Measurements from ENCODE around the gene COPA. TPM values are rescaled to one million over a fixed set of nuclear protein-coding genes. Genes with fewer than 3 reads are reported as not detected.

The COPA gene
- polyA plus RNA-seq, 1 of the 3 experiments (the other 2 are of a cell fraction), result 91.4 TPM

DNA sequence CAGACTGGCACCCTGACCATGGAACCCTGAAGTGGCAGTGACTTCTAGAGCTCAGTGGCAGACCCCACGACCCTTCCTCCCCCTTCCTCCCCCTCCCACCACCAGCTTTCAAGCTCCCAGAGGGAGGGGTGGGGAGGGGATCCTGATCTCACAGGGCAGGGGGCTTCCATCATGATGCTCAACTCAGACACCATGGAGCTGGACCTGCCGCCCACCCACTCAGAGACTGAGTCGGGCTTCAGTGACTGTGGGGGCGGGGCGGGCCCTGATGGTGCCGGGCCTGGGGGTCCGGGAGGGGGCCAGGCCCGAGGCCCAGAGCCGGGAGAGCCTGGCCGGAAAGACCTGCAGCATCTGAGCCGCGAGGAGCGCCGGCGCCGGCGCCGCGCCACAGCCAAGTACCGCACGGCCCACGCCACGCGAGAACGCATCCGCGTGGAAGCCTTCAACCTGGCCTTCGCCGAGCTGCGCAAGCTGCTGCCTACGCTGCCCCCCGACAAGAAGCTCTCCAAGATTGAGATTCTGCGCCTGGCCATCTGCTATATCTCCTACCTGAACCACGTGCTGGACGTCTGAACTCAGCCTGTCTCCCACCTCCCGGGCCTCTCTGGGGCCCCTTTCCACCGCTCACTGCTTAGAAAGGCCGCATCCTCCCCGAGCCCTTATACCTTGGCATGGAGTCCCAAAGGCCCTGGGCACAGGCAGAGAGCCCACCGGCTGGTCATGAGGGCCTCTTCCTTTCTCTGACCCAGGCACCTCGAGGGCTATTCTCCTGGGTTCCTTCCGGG, 27.7 kb upstream of the COPA start:
- no peak for DNase-seq
- CTCF ChIA-PET, result interaction anchor here (0.7 to 8.4 kb wide), 6 partner anchors 8 to 285 kb away, joined by 4 to 100 read pairs (median 6); no protein-coding TSS in a partner anchor
- WGBS (ENCODE audit: low lambda C conversion rate), result 85% methylated on average over 18 of the region's 42 CpGs

More for the DNA sequence above, 27.7 kb upstream of the COPA start:
- Histone ChIP-seq H3K27ac (ENCODE audit: low read depth in 2 of 2, low read length in 1 of 2) (no peak overlapping the region), H3K9ac (no peak overlapping the region), H3K4me2 (no peak overlapping the region), H3K36me3 (replicated peaks in 1 of 2; ENCODE audit: control insufficient read depth in 1 of 2, insufficient read depth in 2 of 2, low read length in 1 of 2) (no peaks in the 10 kb centered on the region), H3F3A (replicated peaks; ENCODE audit: insufficient read depth) (no peaks in the 10 kb centered on the region), H2AFZ (ENCODE audit: low read depth) (no peak overlapping the region), H3K9me3 (no peaks in the 10 kb centered on the region), H3K27me3 (ENCODE audit: insufficient read depth) (no peaks in the 10 kb centered on the region), H3K4me1 (ENCODE audit: control insufficient read depth in 1 of 2, insufficient read depth in 2 of 2, low read depth in 1 of 2, low read length in 1 of 2) (peaks cover 0 to 3% of the 10 kb centered on the region in 2 experiments; a peak in 1 of 4 replicates), H3K79me2 (ENCODE audit: insufficient read depth) (no peaks in the 10 kb centered on the region), H4K20me1 (ENCODE audit: insufficient read depth) (no peaks in the 10 kb centered on the region), H3K4me3 (ENCODE audit: low read depth in 2 of 2, low read length in 1 of 2) (no peak overlapping the region), H3K9me2 (no peaks in the 10 kb centered on the region)
- TF ChIP-seq SMC3 (IDR thresholded peaks at IDR 0.05; ENCODE audit: low read depth, low read length), result no peak
- no peak for TF ChIP-seq YY1 (IDR thresholded peaks at IDR 0.05; ENCODE audit: low read depth)
- TF ChIP-seq NRF1 (IDR thresholded peaks at IDR 0.05; ENCODE audit: low read depth, low read length), result no peak
- no peak for TF ChIP-seq FOXM1 (IDR thresholded peaks at IDR 0.05; ENCODE audit: low read depth)
- TF ChIP-seq, protein P1, sequence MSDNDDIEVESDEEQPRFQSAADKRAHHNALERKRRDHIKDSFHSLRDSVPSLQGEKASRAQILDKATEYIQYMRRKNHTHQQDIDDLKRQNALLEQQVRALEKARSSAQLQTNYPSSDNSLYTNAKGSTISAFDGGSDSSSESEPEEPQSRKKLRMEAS (IDR thresholded peaks at IDR 0.05; ENCODE audit: low read depth), result no peak
- TF ChIP-seq, protein P2, sequence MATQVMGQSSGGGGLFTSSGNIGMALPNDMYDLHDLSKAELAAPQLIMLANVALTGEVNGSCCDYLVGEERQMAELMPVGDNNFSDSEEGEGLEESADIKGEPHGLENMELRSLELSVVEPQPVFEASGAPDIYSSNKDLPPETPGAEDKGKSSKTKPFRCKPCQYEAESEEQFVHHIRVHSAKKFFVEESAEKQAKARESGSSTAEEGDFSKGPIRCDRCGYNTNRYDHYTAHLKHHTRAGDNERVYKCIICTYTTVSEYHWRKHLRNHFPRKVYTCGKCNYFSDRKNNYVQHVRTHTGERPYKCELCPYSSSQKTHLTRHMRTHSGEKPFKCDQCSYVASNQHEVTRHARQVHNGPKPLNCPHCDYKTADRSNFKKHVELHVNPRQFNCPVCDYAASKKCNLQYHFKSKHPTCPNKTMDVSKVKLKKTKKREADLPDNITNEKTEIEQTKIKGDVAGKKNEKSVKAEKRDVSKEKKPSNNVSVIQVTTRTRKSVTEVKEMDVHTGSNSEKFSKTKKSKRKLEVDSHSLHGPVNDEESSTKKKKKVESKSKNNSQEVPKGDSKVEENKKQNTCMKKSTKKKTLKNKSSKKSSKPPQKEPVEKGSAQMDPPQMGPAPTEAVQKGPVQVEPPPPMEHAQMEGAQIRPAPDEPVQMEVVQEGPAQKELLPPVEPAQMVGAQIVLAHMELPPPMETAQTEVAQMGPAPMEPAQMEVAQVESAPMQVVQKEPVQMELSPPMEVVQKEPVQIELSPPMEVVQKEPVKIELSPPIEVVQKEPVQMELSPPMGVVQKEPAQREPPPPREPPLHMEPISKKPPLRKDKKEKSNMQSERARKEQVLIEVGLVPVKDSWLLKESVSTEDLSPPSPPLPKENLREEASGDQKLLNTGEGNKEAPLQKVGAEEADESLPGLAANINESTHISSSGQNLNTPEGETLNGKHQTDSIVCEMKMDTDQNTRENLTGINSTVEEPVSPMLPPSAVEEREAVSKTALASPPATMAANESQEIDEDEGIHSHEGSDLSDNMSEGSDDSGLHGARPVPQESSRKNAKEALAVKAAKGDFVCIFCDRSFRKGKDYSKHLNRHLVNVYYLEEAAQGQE (IDR thresholded peaks at IDR 0.05; ENCODE audit: low read depth, low read length), result no peak
- no peak for TF ChIP-seq RFX5 (IDR thresholded peaks at IDR 0.05; ENCODE audit: low read length)
- TF ChIP-seq GATA2 (CRISPR knock-in tag; IDR thresholded peaks at IDR 0.05), result no peak
- TF ChIP-seq, protein P3, sequence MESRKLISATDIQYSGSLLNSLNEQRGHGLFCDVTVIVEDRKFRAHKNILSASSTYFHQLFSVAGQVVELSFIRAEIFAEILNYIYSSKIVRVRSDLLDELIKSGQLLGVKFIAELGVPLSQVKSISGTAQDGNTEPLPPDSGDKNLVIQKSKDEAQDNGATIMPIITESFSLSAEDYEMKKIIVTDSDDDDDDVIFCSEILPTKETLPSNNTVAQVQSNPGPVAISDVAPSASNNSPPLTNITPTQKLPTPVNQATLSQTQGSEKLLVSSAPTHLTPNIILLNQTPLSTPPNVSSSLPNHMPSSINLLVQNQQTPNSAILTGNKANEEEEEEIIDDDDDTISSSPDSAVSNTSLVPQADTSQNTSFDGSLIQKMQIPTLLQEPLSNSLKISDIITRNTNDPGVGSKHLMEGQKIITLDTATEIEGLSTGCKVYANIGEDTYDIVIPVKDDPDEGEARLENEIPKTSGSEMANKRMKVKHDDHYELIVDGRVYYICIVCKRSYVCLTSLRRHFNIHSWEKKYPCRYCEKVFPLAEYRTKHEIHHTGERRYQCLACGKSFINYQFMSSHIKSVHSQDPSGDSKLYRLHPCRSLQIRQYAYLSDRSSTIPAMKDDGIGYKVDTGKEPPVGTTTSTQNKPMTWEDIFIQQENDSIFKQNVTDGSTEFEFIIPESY (IDR thresholded peaks at IDR 0.05; ENCODE audit: borderline replicate concordance, low read depth), result no peak
- TF ChIP-seq, protein P4, sequence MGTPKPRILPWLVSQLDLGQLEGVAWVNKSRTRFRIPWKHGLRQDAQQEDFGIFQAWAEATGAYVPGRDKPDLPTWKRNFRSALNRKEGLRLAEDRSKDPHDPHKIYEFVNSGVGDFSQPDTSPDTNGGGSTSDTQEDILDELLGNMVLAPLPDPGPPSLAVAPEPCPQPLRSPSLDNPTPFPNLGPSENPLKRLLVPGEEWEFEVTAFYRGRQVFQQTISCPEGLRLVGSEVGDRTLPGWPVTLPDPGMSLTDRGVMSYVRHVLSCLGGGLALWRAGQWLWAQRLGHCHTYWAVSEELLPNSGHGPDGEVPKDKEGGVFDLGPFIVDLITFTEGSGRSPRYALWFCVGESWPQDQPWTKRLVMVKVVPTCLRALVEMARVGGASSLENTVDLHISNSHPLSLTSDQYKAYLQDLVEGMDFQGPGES (IDR thresholded peaks at IDR 0.05; ENCODE audit: low read depth, low read length), result no peak
- TF ChIP-seq, protein P5, sequence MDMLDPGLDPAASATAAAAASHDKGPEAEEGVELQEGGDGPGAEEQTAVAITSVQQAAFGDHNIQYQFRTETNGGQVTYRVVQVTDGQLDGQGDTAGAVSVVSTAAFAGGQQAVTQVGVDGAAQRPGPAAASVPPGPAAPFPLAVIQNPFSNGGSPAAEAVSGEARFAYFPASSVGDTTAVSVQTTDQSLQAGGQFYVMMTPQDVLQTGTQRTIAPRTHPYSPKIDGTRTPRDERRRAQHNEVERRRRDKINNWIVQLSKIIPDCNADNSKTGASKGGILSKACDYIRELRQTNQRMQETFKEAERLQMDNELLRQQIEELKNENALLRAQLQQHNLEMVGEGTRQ (IDR thresholded peaks at IDR 0.05; ENCODE audit: borderline replicate concordance, low read depth, low read length), result no peak
- TF ChIP-seq EZH2phosphoT487 (IDR thresholded peaks at IDR 0.05; ENCODE audit: borderline replicate concordance, low read depth), result no peak
- no peak for TF ChIP-seq MXI1 (IDR thresholded peaks at IDR 0.05; ENCODE audit: low read depth, low read length)
- TF ChIP-seq SIN3A (IDR thresholded peaks at IDR 0.05; ENCODE audit: borderline replicate concordance, low read depth, low read length), result no peak
- no peak for TF ChIP-seq CHD2 (IDR thresholded peaks at IDR 0.05; ENCODE audit: low read length, partially characterized antibody)
- no peak for TF ChIP-seq RAD21 (IDR thresholded peaks at IDR 0.05; ENCODE audit: low read length)
- TF ChIP-seq ELF1 (IDR thresholded peaks at IDR 0.05), result no peak
- TF ChIP-seq RXRA (IDR thresholded peaks at IDR 0.05; ENCODE audit: borderline replicate concordance, low read depth), result no peak
- no peak for TF ChIP-seq POLR2AphosphoS5 (IDR thresholded peaks at IDR 0.05; ENCODE audit: low read depth, low read length)
- POLR2A ChIA-PET, result no interaction called here
